ENCODE results near the gene DTNBP1. TPM values are rescaled to one million over a fixed set of nuclear protein-coding genes. Genes with fewer than 3 reads are reported as not detected.

DTNBP1 gene
- total and polyA plus RNA-seq, 2 donors (not counting 3 experiments of a cell fraction or from before 2014, with no cell fraction given): 24.3 to 28.9 TPM

- no peak overlapping the region for H3K9ac ChIP-seq (replicated peaks; ENCODE audit: extremely low read depth, insufficient read depth, low read length)
- H3K79me2 ChIP-seq (ENCODE audit: control insufficient read depth, insufficient read depth, low read length): no peaks in the 10 kb centered on the region
- no peaks in the 10 kb centered on the region for H3K9me1 ChIP-seq (replicated peaks; ENCODE audit: control insufficient read depth, extremely low read depth, insufficient read depth, low read length)
- H3K27me3 ChIP-seq (ENCODE audit: control insufficient read depth in 2 of 2, insufficient read depth in 2 of 2, low read length in 2 of 2): no peaks in the 10 kb centered on the region
- H3K27ac ChIP-seq (ENCODE audit: insufficient read depth, low read depth, low read length): no peak overlapping the region
- DNase-seq (ENCODE audit: low read depth, low spot score) (no peak), FAIRE-seq (no peak)
- peaks cover 2 to 10% of the 10 kb centered on the region in 2 experiments for H3K36me3 ChIP-seq (ENCODE audit: control insufficient read depth in 2 of 2, extremely low read depth in 1 of 2, insufficient read depth in 2 of 2, low read length in 2 of 2)
- H4K20me1 ChIP-seq (replicated peaks; ENCODE audit: control insufficient read depth, extremely low read depth, insufficient read depth, low read length): no peaks in the 10 kb centered on the region
- TF ChIP-seq POLR2AphosphoS5 (IDR thresholded peaks at IDR 0.05; ENCODE audit: insufficient read depth, low read depth, low read length) (no peak), GATA2 (IDR thresholded peaks at IDR 0.05; ENCODE audit: insufficient read depth, insufficient read length, low read depth, low read length) (no peak), FOS (IDR thresholded peaks at IDR 0.05; ENCODE audit: borderline replicate concordance, insufficient read depth, low read length) (no peak), CTCF (IDR thresholded peaks at IDR 0.05; ENCODE audit: extremely low read depth in 1 of 2, insufficient read depth in 1 of 2, low read depth in 1 of 2, low read length in 2 of 2) (no peak), MAX (IDR thresholded peaks at IDR 0.05; ENCODE audit: insufficient read depth, insufficient read length) (no peak)
- H3K9me3 ChIP-seq (replicated peaks; ENCODE audit: control insufficient read depth, insufficient read depth, low read length): no peaks in the 10 kb centered on the region
- no TSS peak for BruUV-seq (replicated peaks)
- H3K4me2 ChIP-seq (ENCODE audit: insufficient read depth, low read length): no peak overlapping the region
- CTCF ChIA-PET: interaction anchor here (1.2 kb wide), 1 partner anchor 8 kb away, joined by 3 read pairs; no protein-coding TSS in a partner anchor
- intact Hi-C loops (cut with micrococcal nuclease): no loop called here
- dilution Hi-C loops (cut with MboI; ENCODE audit: extremely low pct_ligation_motif_present, low sequenced_read_pairs): no loop called here
- H3K4me3 ChIP-seq (replicated peaks in 1 of 3; ENCODE audit: insufficient read depth in 1 of 3, low read depth in 1 of 3, low read length in 3 of 3): no peak overlapping the region
- no peak overlapping the region for H2AFZ ChIP-seq (ENCODE audit: low read depth, low read length)
- no peaks in the 10 kb centered on the region for H3K4me1 ChIP-seq (ENCODE audit: control insufficient read depth, extremely low read depth, insufficient read depth, low read length)
- POLR2A ChIA-PET: no interaction called here
Observed at GRCh38 chr6:15527838-15528617, 134.8 kb downstream of the DTNBP1 start.
